ENCODE results near the gene CSNK1G3. TPM values are rescaled to one million over a fixed set of nuclear protein-coding genes. Genes with fewer than 3 reads are reported as not detected.

CSNK1G3 gene
- total and polyA plus RNA-seq, 8 donors: 12.9 to 151 (median 20.3) TPM

DNA sequence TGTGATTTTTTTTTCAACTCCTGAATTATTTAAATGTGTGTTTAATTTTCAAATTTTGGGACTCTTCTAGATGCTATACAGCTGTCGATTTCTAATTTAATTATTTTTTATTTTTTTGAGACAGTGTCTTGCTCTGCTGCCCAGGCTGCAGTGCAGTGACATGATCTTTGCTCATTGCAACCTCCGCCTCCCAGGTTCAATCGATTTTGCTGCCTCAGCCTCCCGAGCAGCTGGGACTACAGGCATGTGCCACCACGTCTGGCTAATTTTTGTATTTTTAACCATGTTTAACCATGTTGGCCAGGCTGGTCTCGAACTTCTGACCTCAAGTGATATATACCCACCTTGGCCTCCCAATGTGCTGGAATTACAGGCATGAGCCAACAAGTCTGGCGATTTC is 28.6 kb downstream of the CSNK1G3 start:
- no peak for DNase-seq
- H3K4me1 ChIP-seq: peaks cover 0 to 42% (median 7%) of the 10 kb centered on the region in 4 donors
- WGBS, 5 donors: 96 to 99% (median 97%) methylated on average over 7 of the region's 7 CpGs
- TF ChIP-seq POLR2A (IDR thresholded peaks at IDR 0.05) (no peak), POLR2AphosphoS5 (IDR thresholded peaks at IDR 0.05) (no peak), EP300 (IDR thresholded peaks at IDR 0.05) (no peak), CTCF (IDR thresholded peaks at IDR 0.05) (no peak)
- no peaks in the 10 kb centered on the region for H3K27me3 ChIP-seq
- intact Hi-C loops (cut with DNase I; ENCODE audit: low total_unique reads): no loop called here
- no peak overlapping the region for H3K4me3 ChIP-seq
- no peak overlapping the region for H3K27ac ChIP-seq
- H3K36me3 ChIP-seq: no peaks in the 10 kb centered on the region
- no peaks in the 10 kb centered on the region for H3K9me3 ChIP-seq

DNA sequence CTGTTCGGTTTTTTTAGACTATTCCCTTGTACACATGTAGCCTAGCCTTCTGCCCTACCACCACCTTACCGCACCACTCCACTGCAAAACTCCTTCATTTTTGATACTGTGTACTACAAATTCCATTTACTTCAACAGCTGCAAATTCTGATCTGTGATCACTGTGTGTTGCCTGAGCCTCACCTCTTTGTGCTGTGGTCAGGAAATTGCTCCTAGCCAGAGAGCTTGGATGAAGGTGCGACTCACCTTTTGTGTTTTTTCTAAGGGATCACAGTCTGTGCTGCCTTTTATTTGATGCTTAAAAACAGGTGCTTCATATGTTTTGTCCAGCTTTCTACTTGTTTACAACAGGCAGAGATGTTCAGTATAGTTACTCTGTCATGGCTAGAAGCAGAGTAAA is 31.5 kb downstream of the CSNK1G3 start:
- TF ChIP-seq CTCF (IDR thresholded peaks at IDR 0.05) (no peak), POLR2A (IDR thresholded peaks at IDR 0.05) (no peak), EP300 (IDR thresholded peaks at IDR 0.05) (no peak), POLR2AphosphoS5 (IDR thresholded peaks at IDR 0.05) (no peak)
- intact Hi-C loops (cut with DNase I; ENCODE audit: low total_unique reads): no loop called here
- 80 to 94% (median 85%) methylated on average over 3 of the region's 3 CpGs for WGBS, 5 donors

GRCh38 chr5:123545506-123545905 is 33.5 kb downstream of the CSNK1G3 start:
- Histone ChIP-seq H3K27me3 (no peaks in the 10 kb centered on the region), H3K4me1 (peaks cover 0 to 22% (median 8%) of the 10 kb centered on the region in 4 donors), H3K9me3 (no peaks in the 10 kb centered on the region), H3K4me3 (no peak overlapping the region), H3K27ac (no peak overlapping the region), H3K36me3 (peaks cover 0 to 5% (median 0%) of the 10 kb centered on the region in 4 donors)
- WGBS, 5 donors: 85 to 92% (median 87%) methylated on average over 7 of the region's 7 CpGs
- DNase-seq: peak in 1 of 2 donors; percentile 38
- intact Hi-C loops (cut with DNase I; ENCODE audit: low total_unique reads): no loop called here
- peak in 1 of 7 experiments; percentile 25 for TF ChIP-seq CTCF (IDR thresholded peaks at IDR 0.05)
- no peak for TF ChIP-seq POLR2AphosphoS5 (IDR thresholded peaks at IDR 0.05)
- TF ChIP-seq POLR2A (IDR thresholded peaks at IDR 0.05): no peak
- no peak for TF ChIP-seq EP300 (IDR thresholded peaks at IDR 0.05)

More for the DNA sequence above, 31.5 kb downstream of the CSNK1G3 start:
- no peak for DNase-seq
- H3K4me3 ChIP-seq: no peak overlapping the region
- H3K4me1 ChIP-seq: peaks cover 0 to 31% (median 5%) of the 10 kb centered on the region in 4 donors
- H3K36me3 ChIP-seq: no peaks in the 10 kb centered on the region
- H3K27ac ChIP-seq: no peak overlapping the region
- H3K27me3 ChIP-seq: no peaks in the 10 kb centered on the region
- H3K9me3 ChIP-seq: no peaks in the 10 kb centered on the region

DNA sequence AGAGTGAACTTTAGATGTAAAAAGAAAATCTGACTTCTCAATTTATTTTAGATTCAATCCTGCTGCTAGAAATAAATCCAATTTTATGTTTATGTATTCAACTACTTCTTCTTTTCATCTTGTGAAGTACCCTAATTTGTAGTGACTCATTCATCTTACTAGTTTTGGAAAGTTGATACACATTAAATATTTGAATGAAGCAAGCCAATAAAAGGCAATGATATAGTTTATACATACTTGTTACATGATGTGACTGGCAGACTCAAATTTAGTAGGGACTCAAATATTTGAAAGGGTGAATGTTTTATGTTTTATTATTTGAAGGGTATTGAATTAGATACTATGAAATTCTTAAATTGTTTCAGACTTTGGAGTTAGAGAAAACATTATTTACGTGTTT is 34.7 kb downstream of the CSNK1G3 start:
- Histone ChIP-seq H3K4me1 (peaks cover 0 to 22% (median 8%) of the 10 kb centered on the region in 4 donors), H3K9me3 (no peaks in the 10 kb centered on the region), H3K27me3 (no peaks in the 10 kb centered on the region), H3K27ac (no peak overlapping the region), H3K4me3 (no peak overlapping the region), H3K36me3 (peaks cover 0 to 8% (median 0%) of the 10 kb centered on the region in 4 donors)
- DNase-seq: no peak
- 94 to 100% (median 97%) methylated on average over 1 of the region's 1 CpG for WGBS, 5 donors
- intact Hi-C loops (cut with DNase I; ENCODE audit: low total_unique reads): no loop called here
- TF ChIP-seq CTCF (IDR thresholded peaks at IDR 0.05) (no peak), EP300 (IDR thresholded peaks at IDR 0.05) (no peak), POLR2A (IDR thresholded peaks at IDR 0.05) (no peak), POLR2AphosphoS5 (IDR thresholded peaks at IDR 0.05) (no peak)
